GM18499 (cell line): Measurements from ENCODE around the gene IGFBP5.

Experiments
- ATAC-seq: cut with Tn5 transposase; IDR thresholded peaks from one replicate; pipeline ENCODE4 v1.9.1; 2021; ENCODE audit warnings: moderate number of reproducible peaks; ENCODE audit not compliant: insufficient read depth, unreplicated experiment

The IGFBP5 gene

DNA sequence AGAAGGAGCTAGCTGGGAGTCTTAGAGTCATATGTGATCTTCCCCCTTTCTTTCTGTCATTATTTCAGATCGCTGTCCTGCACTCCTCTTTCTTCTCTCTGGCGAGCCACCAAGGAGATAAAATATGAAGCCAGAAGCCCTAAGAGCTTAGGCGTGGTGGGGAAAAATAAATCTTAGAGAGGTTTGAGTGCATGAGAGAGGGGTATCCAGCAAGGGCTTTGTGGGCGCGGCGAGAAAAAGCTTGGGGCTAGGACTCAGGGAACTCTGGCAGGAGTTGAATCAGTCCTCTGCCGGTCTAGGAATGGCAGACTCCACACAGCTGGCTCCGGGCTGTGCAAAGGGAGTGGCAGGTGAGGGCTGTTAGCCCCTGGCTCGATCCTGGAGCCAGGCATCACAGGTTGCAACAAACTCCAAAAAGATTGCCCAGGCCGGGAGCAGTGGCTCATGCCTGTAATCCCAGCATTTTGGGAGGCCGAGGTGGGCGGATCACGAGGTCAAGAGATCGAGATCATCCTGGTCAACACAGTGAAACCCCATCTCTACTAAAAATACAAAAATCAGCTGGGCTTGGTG lies 20.1 kb upstream of the IGFBP5 start:
- no peak for ATAC-seq

DNA sequence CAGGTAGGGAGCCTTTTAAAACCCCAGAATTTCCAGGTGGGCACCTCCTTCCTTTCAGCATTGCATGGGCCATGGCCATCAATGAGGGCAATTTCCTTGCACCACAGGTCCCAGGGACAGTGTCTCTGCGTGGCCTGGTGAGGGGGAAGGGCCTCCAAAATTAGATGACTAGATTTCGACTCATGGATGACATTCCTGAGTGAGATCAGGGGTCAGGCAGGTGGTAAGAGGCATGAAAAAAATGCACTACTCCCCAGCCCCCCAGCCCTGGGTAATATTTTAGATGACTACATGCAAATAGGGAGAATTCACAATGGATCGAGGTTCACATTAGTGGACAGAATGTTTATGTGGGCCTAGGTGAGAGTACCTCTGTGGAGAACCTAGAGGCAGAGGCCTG lies 19.0 kb upstream of the IGFBP5 start:
- ATAC-seq: no peak

DNA sequence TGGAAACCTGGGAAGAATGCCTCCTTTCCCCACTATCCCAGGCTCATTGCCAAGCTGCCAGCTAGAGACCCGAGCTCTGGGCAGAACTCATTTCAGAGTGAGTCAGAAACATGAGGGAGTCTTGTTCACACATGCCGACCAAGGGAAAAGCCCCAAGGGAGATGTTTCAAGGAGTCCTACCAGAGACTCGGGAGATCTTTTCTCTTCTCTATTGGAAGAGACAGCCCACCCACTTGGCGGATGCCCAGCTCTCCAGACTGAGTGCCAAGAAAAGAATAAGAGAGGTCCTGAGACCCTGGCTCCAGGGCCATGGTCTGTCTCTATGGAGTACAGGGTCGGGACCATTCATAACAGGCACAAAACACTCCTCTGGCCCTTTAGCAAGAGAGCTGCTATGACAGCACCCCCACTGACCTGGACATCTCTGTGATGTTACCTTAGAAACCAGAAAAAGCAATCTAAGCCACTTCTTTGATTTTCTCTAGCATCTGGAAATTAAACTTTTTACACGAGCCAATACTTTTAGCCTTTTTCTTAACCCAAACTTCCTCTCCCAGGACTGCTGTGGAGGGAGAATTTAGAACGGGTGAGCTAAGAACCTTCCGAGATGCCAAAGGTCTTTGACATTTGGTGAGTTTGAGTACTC lies 18.5 kb upstream of the IGFBP5 start:
- ATAC-seq: no peak

DNA sequence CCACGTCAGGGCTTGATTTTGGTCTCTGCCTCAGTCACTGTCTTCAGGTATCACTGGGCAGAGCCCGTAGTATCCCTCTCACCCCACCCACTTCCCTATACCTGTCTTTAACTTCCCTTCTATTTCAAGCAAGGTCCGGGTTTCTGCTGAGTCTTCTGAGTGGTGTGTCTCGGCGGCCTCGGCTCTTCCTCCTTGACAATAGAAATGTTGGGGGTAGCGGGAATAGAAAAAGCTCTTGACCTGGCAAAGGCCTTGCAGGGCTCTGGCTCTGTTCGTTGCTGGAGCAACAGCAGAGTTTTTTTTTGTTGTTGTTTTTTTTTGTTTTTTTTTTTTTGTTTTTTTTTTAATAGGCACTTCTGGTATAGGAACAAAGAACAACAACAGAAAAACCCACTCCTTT lies 16.0 kb upstream of the IGFBP5 start:
- no peak for ATAC-seq

DNA sequence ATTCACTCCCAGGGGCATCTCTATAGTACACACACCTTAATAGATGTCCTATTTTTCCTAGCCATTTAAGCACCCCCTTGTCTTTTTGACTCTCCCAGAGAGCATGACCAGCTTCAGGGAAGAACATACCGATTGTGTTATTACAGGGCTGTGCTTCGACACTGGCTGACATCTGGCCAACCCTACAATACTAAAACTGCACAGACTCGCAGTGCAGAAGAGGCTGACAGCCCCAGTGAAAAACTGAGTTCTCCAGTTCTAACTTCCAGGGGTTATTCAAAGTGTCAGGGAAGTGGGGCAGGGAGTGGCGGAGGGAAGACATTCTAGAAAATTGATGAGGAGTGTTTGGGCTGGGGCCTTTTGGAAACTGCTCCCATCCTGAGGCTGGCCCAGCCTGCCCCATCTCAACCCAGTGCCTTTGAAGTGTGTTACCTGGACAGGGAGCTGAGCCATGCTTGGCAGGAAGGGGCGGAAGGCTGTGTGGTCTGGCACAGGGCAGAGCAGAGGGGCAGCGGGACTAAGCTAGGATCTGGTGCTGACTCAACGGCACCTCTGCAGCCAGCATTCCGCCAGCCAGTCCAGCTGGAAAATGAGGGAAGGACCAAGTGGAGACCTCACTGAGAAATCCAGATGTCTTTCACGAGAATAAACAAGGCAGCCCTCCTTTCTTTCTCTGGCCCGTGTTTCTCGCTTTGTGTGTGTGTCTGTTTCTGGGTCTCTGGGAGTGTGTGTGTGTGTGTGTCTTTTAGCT lies 15.4 kb upstream of the IGFBP5 start:
- ATAC-seq: no peak

DNA sequence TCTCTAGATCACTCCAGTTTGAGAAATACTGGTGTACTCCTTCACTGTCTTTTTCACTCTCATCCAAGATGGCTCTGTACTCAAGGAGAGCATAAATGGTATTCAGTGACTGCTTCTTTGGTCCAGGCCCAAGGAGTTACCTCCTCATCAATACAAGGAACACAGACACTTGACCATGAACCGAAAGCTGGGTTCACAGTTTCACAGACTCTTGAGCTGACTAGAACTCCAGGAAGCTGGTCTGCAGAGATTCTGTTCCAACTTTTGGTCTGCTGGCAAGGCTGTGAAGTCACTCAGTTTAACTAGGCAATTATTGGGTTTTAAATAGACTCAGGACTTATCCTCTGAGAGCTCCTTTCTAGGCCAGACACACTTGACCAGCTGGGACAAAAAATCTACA lies 7.4 kb upstream of the IGFBP5 start:
- ATAC-seq: no peak

DNA sequence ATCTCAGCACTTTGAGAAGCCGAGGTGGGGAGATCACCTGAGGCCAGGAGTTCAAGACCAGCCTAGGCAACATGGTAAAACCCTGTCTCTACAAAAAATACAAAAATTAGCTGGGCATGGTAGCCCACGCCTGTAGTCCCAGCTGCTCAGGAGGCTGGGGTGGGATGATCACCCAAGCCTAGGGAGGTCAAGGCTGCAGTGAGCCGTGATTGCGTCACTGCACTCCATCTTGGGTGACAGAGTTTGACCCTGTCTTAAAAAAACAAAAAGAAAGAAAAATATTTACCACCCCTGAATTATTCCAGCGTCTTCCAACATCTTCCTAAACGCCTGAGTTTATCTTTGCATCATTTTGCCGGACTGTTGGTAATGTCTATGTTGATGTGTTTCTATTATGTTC lies 6.2 kb upstream of the IGFBP5 start:
- no peak for ATAC-seq

DNA sequence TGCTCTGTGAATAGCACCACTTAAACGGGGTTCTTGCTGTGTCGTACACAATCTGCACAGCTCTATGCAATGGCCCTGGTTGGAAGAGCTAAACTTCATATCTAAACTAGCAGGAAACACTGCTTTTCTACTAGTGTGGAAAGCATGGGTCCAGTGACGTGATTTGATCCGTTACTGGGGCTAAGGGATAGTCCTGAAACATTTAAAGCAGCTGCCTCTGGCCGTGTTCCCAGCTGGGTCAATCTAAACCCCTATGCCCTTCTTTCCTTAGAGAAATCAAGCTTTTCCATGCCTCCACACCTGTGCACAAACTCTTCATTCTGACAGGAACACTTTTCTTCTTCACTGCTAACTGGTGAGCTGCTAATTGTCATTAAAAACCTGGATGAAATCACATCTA lies 5.4 kb upstream of the IGFBP5 start:
- no peak for ATAC-seq

DNA sequence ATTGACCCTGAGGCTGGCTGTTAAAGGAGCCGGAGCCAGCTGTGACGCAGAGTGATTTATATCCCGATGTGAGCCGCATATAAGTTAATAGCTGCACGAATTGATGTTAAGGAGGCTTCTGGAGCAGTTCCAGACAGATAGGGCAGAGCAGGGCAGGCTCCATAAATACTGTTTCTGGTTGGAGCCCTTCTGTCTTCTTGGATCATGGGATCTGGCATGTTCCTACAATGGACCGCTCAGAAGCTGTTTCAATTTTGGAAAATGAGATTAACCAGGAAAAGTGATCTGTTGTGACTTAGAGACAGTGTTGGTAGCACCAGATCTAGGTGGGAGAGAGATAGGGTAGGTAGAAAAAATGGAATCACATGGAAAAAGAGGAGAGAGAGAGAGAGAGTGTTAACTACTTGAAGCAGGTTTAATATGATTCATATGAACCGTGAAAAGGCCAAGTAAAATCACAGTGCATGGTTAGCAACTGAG lies 4.8 kb upstream of the IGFBP5 start:
- ATAC-seq: no peak

DNA sequence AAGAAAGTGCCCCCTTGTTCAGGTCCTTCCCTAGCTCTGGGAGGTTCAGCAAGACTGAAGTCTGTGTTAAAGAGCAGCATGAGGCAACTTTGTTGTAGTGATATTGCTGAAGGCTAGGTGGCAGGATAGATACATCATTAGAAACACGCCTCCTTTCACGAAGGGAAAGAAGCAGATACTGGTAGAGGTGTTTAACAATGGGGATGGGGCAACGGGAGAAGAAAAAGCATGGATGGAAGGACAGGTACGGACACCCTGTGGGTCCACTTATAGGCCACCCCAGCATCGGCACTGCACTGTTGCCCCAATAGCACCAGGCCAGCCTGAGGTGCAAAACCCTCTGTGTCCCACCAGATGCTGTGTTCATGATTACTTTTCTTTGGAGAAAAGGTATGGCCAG lies 3.5 kb upstream of the IGFBP5 start:
- ATAC-seq: no peak

DNA sequence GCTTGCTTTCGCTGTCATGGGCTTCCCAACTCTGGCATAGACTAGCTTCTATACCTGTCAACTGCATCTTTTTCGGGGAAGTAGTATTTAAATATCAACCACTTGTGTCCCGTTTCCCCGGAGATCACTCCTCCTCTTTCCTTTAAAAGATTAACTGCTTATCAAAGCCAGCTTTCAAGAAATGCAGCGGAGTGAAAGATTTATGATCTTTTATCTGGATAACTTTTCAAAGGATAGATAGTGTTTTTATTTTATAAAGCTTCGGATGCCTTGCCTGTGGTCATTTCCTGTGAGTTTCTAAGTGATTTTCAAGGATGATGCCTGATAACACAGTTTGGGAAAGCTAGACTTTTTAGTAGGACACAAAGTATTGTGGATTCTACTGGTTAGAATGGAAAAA lies 2.9 kb upstream of the IGFBP5 start:
- no peak for ATAC-seq

DNA sequence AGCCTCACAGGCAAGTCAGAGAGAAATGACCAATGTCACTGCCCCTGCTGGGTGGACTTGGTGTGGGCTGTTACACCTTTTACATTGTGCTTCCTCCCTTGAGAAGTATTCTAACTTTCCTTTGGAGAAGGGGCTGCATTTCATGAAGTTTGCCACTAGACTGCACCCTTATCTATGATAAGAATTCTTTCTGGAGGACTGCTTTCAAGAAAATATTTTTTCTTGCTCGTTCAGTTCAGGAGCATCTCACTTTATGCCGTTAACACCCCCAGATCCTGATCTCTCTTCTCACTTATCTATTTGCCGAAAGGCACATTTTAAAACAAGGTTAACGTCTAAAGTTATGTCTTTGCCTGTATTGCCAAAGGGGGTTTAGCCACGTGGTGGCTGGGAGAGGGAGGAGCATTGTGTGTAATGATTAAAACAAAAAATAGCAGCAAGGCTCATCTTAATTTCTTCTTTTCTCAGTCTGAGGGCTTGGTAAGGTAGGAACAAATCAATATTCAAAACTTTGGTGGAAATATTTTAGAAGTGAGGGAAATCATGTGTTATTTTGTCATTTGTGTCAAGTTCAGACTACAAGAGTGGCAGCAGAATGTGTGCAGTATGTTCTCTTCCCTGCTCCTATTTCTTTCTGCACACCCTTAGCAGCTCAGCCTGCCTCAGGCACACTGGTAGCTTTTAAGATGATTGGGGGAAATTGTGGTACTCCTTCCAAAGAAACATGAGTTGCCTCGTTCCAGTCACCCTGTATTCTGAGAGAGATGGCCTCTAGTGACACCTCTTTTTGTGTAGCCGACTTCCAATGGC lies 1.6 kb upstream of the IGFBP5 start:
- ATAC-seq: no peak

DNA sequence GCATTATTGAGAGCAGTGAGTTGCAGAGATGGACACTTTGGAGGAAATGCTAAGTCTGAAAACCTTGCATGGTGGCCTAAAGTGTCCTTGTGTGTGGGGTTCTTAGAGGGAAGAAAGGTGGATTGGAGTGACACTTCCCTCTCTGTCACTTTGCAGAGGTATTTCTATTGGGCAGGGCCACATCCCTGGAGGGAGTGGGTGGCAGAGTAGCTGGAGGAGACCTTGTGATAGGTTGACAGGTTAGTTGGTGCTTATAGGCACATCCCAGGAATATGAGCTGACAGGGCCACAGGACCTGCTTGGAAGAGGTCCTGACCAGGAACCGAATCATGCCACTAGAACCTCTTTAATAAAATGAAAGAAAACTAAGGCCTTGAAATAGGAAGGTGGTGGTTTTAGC lies 972 bp upstream of the IGFBP5 start:
- ATAC-seq: no peak

DNA sequence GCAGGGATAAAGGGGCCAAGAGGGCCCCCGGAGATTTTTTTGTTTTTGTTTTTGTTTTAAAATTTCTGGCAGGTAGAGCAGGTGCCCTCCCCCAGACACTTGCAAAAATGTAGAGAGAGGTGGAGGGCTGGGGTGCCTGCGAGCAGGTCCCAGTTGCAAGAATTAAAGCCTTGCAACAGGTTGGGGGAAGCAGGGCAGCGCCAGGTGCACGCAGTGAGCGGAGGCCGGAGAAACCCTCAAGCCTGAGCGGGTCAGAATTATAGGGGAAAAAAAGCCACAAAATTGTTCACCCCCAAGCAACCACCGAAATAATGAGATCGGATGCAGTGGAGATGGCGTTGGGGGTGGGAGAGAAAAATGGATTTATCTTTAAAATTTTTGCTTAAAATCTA lies 527 bp downstream of the IGFBP5 start:
- ATAC-seq: no peak

DNA sequence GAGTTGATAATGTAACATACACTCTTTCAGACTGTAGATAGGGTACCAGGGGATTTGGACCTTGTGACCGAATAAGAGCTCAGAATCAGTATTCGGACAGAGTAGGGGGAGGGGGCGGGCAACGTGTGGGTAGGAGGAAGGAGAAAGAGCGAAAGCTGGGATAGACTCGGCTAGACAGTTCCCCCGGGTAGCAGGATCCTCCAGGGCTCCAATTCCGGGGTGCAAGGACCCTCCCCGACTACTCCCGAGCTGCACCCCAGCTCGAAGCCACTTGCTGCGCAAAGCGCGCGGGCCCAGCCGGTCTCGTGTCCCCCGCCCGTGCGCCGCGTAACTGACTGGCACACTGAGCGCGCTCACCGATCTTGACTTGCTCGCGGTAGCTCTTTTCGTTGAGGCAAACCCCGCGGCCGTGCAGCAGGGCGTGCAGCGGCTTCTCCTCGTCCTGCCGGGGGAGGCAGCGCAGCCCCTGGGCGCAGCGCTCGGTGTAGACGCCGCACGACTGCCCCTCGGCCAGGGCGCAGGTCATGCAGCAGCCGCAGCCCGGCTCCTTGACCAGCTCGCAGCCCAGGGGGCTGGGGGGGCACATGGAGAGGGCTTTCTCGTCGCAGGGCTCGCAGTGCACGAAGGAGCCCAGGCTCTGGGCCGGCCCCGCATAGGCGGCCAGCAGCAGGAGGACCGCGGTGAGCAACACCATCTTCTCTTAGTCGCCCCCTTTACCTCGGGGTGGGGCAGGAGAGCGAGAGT lies 1.1 kb downstream of the IGFBP5 start:
- no peak for ATAC-seq

DNA sequence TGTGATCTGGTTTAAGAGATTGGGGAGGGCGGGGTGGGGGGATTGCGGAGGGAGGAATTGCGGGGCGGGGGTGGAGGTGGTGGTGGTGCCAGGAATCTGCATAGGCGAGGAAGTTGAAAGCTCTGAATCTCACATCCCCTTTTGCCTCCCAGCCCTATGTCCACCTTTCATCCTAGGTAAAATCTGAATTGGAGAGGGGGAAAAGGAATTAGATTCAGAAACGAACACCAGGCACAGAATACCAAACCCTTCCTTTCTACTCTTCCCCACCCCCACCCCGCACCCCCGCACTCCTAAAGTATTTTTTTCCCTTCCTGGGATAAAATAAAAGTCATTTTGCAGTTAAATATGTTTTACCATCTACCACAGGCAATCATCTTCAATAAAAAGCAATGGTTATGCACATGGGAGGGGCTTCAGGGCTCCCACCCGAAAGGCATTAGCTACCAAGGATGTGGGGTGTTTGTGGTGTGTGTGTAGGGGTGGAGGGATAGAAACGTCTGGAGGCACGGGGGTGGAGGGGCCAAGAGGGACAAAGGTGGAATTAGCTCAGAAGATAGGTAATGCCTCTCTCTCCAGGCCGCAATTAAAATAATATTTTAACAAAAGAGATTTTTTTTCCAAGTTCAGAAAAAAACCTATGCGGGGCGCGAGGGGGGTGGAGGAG lies 1.8 kb downstream of the IGFBP5 start:
- no peak for ATAC-seq

DNA sequence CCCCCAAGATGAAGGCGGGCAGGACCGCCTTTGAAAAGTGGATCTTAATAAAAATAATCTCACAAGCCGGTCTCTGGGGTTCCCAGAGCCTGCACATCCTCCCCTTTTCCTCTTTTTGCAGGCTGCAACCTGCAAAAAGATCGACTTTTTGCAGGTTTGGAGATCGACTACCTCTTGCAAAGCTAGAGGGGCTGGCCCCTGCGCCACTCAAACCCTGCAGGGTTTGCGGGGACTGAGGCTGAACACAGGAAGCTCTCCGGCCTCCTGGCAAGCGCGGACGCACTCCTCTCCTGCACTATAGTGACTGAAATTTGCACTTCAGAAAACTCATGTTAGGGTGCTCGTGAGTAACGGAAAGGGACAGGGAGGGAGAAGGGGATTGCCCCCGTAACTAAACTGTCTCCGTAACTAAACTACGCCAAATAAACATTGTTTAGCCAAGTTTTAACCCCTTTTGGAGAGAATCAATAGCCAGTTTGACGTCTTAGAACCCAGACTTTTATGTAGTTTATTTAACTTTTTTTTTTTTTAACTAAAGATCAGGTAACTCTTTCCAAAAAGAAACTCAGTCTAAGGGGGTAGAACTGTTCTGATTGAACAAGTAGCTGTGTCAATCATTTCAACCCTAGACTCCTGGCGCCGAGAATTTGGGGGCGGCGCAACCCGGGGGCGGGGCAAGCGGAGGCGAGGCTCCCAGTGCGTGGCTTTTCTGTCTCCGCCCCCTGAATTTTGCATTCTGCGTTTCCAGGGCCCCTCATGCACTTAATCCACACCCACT lies 2.5 kb downstream of the IGFBP5 start:
- no peak for ATAC-seq

DNA sequence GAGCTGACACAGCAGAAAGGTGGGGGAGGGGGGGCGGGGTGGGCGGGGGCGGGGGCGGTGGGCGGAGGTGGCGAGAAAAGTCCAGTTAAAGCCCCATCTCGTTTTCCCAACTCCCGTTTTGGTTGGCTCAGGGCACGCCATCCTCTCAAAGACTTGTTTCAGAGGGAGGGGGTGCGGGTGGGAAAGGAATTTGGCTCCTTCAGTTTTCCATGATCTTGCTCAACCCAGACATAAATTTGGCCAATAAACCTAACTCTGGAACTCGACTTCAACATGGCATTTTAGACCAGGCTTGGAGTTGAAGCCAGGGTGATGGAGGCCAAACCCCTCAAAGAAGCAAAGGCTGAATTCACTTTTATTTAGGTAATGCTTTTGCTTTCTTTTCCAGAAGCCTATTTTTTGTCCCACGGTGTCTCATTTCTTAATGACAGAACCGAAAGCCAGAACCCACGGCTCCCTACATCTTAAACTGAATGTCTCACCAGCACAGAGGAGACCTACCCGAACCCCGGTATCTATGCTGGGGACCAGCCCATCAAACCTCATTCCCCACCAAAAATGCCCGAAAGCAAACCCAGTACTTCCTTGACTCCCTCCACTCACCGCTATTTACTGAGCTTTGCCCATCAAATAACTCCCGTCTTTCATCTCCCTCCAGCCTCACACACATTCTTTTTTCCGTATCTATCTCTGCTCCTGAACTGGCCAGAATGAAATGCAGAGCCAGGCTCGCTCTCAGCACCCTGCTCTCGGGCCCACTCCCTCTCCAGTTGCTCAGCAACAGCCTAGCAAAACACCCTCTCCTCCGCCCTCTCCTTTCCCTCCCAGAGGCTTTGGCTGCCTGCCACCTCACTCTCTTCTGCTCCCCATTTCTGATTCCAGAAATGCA lies 4.3 kb downstream of the IGFBP5 start:
- ATAC-seq: no peak
